Peyer's patch (tissue), 4 donors: ENCODE results near the gene THBS1.

Experiments used
- POLR2A ChIP-seq, 2 donors: fragments of 450-650 bp; IDR thresholded peaks; one replicate each; pipeline ENCODE4 v1.5.1; 2017; ENCODE audit warnings: antibody characterized with exemption in 2 of 2, mild to moderate bottlenecking in 2 of 2, moderate library complexity in 2 of 2
- TF ChIP-seq, protein P1 (sequence below), 6 experiments: fragments of 450-650 bp in 4 of 6; fragments of 200-600 bp in 2 of 6; sonication (generic) in 1 of 6; IDR thresholded peaks; one replicate each; pipeline ENCODE4 v1.5.1; 2017 to 2019; ENCODE audit warnings: antibody characterized with exemption in 6 of 6, mild to moderate bottlenecking in 3 of 6, moderate library complexity in 1 of 6

DNA sequence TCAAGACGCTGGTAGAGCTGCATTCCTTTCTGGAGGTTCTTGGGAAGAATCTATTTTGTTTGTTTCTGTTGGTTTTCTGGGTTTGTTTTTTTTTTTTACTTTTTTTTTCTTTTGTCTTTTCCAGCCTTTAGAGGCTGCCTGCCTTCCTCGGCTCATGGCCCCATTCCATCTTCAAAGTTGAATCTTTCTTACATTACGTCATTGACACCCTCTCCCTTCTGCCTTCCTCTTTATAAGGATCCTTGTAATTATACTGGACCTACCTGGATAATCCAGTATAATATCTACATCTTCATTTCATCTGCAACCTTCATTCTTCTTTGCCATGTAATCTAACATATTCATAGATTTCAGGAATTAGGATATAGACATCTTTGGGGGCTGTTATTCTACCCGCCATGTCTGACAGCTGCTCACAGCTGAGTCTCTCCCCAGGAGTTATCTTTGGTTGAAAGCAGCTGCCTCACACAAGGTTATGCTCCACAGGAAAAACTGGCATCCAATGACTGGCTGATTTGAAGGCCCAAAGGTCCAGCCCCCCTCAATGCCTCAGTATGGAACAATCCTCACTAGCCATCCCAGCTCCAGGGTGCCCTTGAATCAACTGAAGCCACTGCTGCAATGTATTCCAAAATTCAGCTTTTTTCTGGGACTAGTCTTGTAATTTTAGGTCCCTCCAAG, 38.4 kb upstream of the THBS1 start:
- no peak for TF ChIP-seq POLR2A (IDR thresholded peaks at IDR 0.05)
- TF ChIP-seq, protein P1, sequence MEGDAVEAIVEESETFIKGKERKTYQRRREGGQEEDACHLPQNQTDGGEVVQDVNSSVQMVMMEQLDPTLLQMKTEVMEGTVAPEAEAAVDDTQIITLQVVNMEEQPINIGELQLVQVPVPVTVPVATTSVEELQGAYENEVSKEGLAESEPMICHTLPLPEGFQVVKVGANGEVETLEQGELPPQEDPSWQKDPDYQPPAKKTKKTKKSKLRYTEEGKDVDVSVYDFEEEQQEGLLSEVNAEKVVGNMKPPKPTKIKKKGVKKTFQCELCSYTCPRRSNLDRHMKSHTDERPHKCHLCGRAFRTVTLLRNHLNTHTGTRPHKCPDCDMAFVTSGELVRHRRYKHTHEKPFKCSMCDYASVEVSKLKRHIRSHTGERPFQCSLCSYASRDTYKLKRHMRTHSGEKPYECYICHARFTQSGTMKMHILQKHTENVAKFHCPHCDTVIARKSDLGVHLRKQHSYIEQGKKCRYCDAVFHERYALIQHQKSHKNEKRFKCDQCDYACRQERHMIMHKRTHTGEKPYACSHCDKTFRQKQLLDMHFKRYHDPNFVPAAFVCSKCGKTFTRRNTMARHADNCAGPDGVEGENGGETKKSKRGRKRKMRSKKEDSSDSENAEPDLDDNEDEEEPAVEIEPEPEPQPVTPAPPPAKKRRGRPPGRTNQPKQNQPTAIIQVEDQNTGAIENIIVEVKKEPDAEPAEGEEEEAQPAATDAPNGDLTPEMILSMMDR (IDR thresholded peaks at IDR 0.05): no peak
